Measurements from ENCODE around the gene ZNF862.

ZNF862 gene

DNA sequence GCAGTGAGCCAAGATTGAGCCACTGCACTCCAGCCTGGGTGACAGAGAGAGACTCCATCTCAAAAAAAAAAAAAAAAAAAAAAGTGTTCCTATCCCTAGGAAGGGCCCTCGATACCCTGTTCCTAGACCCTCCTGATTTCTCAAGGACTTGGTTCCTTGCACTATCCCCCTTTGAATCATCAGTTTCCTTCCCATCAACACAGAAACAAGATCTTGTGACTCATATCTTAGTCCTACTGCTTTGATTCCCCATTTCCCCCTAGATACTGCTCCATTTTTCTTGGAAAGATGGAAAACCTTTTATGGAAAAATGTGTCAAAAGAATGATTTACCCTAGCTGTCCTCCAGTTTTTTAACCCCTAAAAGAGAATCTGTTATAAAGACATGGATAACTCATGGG is 1.7 kb upstream of the ZNF862 start:
- no peak overlapping the region for H3K4me3 ChIP-seq (ENCODE audit: low read depth, low read length)
- TF ChIP-seq, protein P1, sequence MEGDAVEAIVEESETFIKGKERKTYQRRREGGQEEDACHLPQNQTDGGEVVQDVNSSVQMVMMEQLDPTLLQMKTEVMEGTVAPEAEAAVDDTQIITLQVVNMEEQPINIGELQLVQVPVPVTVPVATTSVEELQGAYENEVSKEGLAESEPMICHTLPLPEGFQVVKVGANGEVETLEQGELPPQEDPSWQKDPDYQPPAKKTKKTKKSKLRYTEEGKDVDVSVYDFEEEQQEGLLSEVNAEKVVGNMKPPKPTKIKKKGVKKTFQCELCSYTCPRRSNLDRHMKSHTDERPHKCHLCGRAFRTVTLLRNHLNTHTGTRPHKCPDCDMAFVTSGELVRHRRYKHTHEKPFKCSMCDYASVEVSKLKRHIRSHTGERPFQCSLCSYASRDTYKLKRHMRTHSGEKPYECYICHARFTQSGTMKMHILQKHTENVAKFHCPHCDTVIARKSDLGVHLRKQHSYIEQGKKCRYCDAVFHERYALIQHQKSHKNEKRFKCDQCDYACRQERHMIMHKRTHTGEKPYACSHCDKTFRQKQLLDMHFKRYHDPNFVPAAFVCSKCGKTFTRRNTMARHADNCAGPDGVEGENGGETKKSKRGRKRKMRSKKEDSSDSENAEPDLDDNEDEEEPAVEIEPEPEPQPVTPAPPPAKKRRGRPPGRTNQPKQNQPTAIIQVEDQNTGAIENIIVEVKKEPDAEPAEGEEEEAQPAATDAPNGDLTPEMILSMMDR (IDR thresholded peaks at IDR 0.05; ENCODE audit: borderline replicate concordance, insufficient read depth, low read depth, low read length), result no peak

- TF ChIP-seq, protein P1 (IDR thresholded peaks at IDR 0.05; ENCODE audit: borderline replicate concordance, insufficient read depth, low read depth, low read length), result no peak
- no peak overlapping the region for H3K4me3 ChIP-seq (ENCODE audit: low read depth, low read length)
These were observed 481 bp upstream of the ZNF862 start for GRCh38 chr7:149837564-149838223.

- TF ChIP-seq, protein P1 (IDR thresholded peaks at IDR 0.05; ENCODE audit: borderline replicate concordance, insufficient read depth, low read depth, low read length), result no peak
- peak overlapping the region; percentile 90 for H3K4me3 ChIP-seq (ENCODE audit: low read depth, low read length)
These were observed 825 bp downstream of the ZNF862 start for GRCh38 chr7:149838992-149839408.

GRCh38 chr7:149839933-149840332 is 1.8 kb downstream of the ZNF862 start:
- TF ChIP-seq, protein P1 (IDR thresholded peaks at IDR 0.05; ENCODE audit: borderline replicate concordance, insufficient read depth, low read depth, low read length), result no peak
- H3K4me3 ChIP-seq (ENCODE audit: low read depth, low read length), result no peak overlapping the region

- TF ChIP-seq, protein P1 (IDR thresholded peaks at IDR 0.05; ENCODE audit: borderline replicate concordance, insufficient read depth, low read depth, low read length), result no peak
- no peak overlapping the region for H3K4me3 ChIP-seq (ENCODE audit: low read depth, low read length)
These were observed 5.4 kb downstream of the ZNF862 start for GRCh38 chr7:149843566-149843965.

GRCh38 chr7:149844445-149844844 is 6.3 kb downstream of the ZNF862 start:
- H3K4me3 ChIP-seq (ENCODE audit: low read depth, low read length), result no peak overlapping the region
- TF ChIP-seq, protein P1 (IDR thresholded peaks at IDR 0.05; ENCODE audit: borderline replicate concordance, insufficient read depth, low read depth, low read length), result no peak

GRCh38 chr7:149845257-149845980 is 7.2 kb downstream of the ZNF862 start:
- TF ChIP-seq, protein P1 (IDR thresholded peaks at IDR 0.05; ENCODE audit: borderline replicate concordance, insufficient read depth, low read depth, low read length), result no peak

More at GRCh38 chr7:149845257-149845980, 7.2 kb downstream of the ZNF862 start:
- no peak overlapping the region for H3K4me3 ChIP-seq (ENCODE audit: low read depth, low read length)

Data from GM12875 (cell line).